Jurkat, Clone E6-1 (cell line): ENCODE results near the gene ARHGEF16.

Experiments used
- DNase-seq: peaks from one replicate; pipeline ENCODE4 v3.0.0-alpha.2; 2011; ENCODE audit warnings: low read depth, low spot score
- H3K4me3 ChIP-seq: 2 replicates; pipeline ENCODE4 v1.5.1; 2011; ENCODE audit warnings: mild to moderate bottlenecking, low read length, control low read depth, moderate library complexity

ARHGEF16 gene

GRCh38 chr1:3433596-3434320, 20.7 kb upstream of the ARHGEF16 start:
- no peak overlapping the region for H3K4me3 ChIP-seq
- DNase-seq, result no peak

GRCh38 chr1:3434406-3435110, 19.9 kb upstream of the ARHGEF16 start:
- H3K4me3 ChIP-seq, result no peak overlapping the region

DNA sequence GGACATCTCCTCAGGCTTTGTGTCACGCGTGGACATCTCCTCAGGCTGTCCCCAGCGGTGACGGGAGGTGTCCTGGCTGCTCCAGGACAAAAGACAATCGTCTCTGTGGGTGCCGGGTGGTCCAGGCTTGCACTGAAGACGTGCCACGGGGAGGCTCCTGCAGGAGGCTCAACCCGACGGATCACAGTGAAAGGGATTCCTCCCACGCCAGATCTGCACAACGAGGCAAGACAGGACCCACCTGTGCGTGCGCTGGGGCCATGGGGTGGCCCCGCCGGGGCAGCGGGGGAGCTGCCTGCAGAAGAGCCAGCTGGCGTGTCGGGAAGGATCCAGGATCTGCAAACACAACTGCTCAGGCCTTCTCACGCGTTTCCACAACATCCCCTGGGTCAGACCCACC, 18.8 kb upstream of the ARHGEF16 start:
- no peak for DNase-seq
- H3K4me3 ChIP-seq, result no peak overlapping the region

More at GRCh38 chr1:3434406-3435110, 19.9 kb upstream of the ARHGEF16 start:
- DNase-seq, result no peak

- H3K4me3 ChIP-seq, result no peak overlapping the region
- DNase-seq, result no peak
These were observed 18.0 kb upstream of the ARHGEF16 start for GRCh38 chr1:3436451-3436850.

DNA sequence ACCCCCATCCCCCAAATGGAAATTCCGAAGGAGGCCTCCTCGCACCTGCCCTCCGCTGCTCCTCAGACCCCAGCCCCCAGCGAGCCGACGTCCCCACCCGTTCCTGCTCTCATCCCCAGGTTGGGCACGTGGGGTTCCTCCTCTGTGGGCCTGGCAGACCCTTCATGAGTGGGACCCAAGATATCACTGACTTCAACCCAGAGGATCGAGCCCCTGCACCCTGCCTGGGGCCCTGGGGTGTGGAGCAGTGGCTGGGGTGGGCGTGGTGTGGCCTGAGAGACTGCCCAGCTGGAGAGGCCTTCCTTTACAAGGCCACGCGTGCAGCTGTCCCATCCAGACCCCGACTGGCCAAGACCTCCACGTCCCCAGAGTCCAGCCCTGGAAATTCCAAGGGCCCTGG, 17.6 kb upstream of the ARHGEF16 start:
- no peak overlapping the region for H3K4me3 ChIP-seq
- no peak for DNase-seq

DNA sequence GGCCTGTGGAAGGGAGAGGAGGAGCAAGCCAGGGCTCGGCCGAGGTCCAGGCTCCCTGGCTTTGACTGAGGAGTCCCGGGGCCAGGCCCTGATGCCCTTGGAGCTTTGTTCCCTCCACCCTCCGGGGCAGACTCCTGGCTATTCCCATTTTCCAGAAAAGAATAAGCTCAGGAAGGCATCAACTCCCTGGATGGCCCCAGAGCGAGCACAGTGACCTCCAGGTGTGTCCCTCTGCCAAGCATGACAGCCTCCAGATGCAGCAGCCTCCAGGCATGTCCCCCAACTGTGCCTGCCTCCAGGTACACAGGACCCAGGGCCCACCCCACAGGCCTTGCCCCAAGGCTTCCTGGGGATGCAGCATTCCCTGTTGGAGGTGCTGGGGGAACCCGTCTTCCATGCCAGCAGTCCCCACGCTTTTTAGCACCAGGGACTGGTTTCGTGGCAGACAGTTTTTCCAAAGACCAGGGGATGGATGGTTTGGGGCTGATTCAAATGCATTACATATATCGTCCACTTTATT, 15.7 kb upstream of the ARHGEF16 start:
- DNase-seq, result no peak
- no peak overlapping the region for H3K4me3 ChIP-seq

- DNase-seq, result no peak
- no peak overlapping the region for H3K4me3 ChIP-seq
These were observed 14.8 kb upstream of the ARHGEF16 start for GRCh38 chr1:3439346-3440299.

GRCh38 chr1:3440300-3440681, 14.2 kb upstream of the ARHGEF16 start:
- no peak for DNase-seq

GRCh38 chr1:3440711-3441409, 13.6 kb upstream of the ARHGEF16 start:
- H3K4me3 ChIP-seq, result no peak overlapping the region
- no peak for DNase-seq

More at GRCh38 chr1:3440300-3440681, 14.2 kb upstream of the ARHGEF16 start:
- H3K4me3 ChIP-seq, result no peak overlapping the region

GRCh38 chr1:3441410-3441847, 13.0 kb upstream of the ARHGEF16 start:
- no peak overlapping the region for H3K4me3 ChIP-seq
- no peak for DNase-seq

- no peak overlapping the region for H3K4me3 ChIP-seq
- DNase-seq, result no peak
These were observed 12.6 kb upstream of the ARHGEF16 start for GRCh38 chr1:3441880-3442279.

DNA sequence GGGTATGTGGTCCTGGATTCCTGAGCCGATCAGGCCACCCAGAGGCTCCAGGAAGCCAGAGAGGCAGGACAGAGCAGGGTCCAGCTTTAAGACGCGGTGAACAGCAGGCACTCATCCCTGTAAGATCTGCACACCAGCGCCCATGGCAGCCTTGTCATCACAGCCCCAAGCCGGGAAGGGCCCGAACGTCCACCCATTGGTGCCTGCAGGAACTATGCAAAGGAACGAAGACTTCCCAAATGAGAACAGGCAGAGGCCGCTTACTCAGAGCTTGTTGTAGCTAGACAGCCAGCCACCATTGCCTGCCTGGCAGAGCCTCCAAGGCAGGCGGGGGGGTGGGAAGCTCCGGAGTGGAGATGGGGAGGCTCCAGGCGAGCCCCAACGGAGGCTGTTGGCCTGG, 12.1 kb upstream of the ARHGEF16 start:
- no peak for DNase-seq
- no peak overlapping the region for H3K4me3 ChIP-seq

DNA sequence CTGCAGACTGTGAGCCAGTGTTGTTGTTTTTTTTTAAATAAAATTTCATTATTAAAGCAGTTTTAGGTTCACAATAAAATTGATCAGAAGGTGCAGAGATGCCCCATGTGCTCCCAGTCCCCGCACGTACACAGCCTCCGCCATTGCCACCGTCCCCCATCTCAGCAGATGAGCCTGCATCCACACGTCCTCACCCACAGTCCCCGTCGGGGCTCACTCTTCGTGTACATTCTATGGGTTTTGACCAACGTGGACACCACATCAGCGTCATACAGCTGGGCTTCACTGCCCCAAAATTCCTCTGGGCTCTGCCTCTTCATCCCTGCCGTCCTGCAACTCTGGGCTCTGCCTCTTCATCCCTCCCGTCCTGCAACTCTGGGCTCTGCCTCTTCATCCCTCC, 11.6 kb upstream of the ARHGEF16 start:
- DNase-seq, result no peak
- H3K4me3 ChIP-seq, result no peak overlapping the region

DNA sequence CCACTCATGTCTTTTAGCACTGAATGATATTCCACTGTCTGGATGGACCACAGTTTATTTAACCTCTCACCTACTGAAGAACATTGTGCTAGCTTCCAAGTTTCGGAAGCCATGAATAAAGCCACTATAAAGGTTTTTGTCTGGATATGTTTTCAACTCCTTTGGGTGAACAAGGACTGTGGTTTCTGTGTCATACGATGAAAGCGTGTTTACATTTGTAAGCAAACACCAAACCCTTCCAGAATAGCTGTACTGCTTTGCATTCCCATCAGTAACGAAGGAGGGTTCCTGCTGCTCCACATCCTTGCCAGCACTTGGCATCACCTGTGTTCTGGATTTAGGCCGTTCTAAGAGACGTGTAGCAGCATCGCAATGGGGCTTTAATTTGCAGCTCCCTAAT, 10.7 kb upstream of the ARHGEF16 start:
- DNase-seq, result no peak
- H3K4me3 ChIP-seq, result no peak overlapping the region

DNA sequence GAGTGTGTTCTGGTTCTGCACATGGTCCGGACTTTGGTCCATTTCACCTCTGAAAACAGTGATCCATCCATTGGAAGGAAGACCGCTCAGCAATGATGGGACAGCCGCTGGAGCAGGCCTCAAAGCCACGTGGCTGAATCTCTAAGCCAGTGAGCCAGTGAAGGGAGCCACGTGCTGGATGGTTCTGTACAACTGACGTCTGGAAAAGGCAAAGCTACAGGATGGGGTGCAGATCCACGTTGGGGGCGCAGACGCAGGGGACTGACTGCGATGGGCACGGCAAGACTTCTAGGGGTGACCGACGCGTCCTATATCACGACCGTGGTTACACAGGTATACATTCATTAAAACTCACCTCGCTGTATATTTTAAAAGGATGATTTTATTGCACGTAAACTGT, 10.2 kb upstream of the ARHGEF16 start:
- H3K4me3 ChIP-seq, result no peak overlapping the region
- no peak for DNase-seq

DNA sequence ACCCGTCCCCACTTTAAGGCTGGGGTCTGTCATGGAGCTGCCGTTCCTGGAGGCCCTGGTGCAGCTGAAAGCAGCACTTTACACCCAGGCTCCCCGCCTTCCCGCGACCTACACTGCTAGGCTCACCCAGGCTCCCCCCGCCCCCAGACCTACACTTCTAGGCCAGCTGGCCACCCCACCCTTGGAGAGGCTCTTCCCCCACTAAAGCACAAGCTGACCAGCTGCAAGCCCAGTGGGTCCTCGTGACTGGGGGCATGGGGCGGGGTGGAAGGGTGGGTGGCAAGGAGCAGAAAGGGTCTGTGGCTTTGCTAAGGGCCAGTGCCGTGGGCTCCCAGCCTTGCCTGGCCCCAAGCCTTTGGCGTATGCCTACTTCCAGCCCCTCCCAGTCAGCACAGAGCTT, 9.7 kb upstream of the ARHGEF16 start:
- no peak for DNase-seq
- H3K4me3 ChIP-seq, result no peak overlapping the region

- DNase-seq, result no peak
These were observed 4.1 kb upstream of the ARHGEF16 start for GRCh38 chr1:3450202-3450863.

DNA sequence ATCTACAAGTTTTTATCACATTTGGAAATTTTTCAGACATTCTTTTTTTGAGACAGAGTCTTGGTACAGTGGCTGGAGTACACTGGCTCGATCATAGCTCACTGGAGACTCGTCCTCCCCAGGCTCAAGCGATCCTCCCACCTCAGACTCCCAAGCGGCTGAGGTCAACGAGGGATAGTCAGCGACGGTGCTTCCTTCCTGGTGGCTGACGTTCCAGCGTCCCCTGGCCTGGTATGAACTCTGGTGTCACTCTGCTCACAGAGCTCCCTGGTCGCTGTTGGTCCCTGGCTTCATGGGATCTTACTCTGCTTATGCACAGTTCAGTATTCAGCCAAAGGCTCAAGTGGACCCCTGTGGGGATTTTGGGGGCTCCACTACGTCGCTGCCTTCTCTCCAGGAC, 3.5 kb upstream of the ARHGEF16 start:
- DNase-seq, result no peak
- H3K4me3 ChIP-seq, result no peak overlapping the region

More at GRCh38 chr1:3450202-3450863, 4.1 kb upstream of the ARHGEF16 start:
- no peak overlapping the region for H3K4me3 ChIP-seq
